ENCODE measurements around the gene EPHA2.

Gene EPHA2

GRCh38 chr1:16134066-16134801, 21.6 kb downstream of the EPHA2 start:
- no peak for TF ChIP-seq CTCF (conservative IDR thresholded peaks at IDR 0.05; ENCODE audit: low read depth)
- H3K27ac ChIP-seq, result peak overlapping the region; percentile 99
- ChIA-PET CTCF (no interaction called here), POLR2A (ENCODE audit: low non-redundant PET) (no interaction called here)
- no peak for DNase-seq (ENCODE audit: low spot score)

- CTCF ChIA-PET, result interaction anchor here (0.6 kb wide), 1 partner anchor 53 kb away, joined by 3 read pairs; no protein-coding TSS in a partner anchor
- POLR2A ChIA-PET (ENCODE audit: low non-redundant PET), result no interaction called here
- no peak for DNase-seq (ENCODE audit: low spot score)
- peak overlapping the region; percentile 99 for H3K27ac ChIP-seq
- no peak for TF ChIP-seq CTCF (conservative IDR thresholded peaks at IDR 0.05; ENCODE audit: low read depth)
Measured at GRCh38 chr1:16133007-16133961, 22.6 kb downstream of the EPHA2 start.

- TF ChIP-seq CTCF (conservative IDR thresholded peaks at IDR 0.05; ENCODE audit: low read depth), result no peak
- ChIA-PET CTCF (interaction anchor here (0.6 kb wide), 1 partner anchor 22 kb away, joined by 3 read pairs; no protein-coding TSS in a partner anchor), POLR2A (ENCODE audit: low non-redundant PET) (no interaction called here)
- peak overlapping the region; percentile 80 for H3K27ac ChIP-seq
- DNase-seq (ENCODE audit: low spot score), result no peak
Measured at GRCh38 chr1:16132325-16132785, 23.5 kb downstream of the EPHA2 start.

- no peak for DNase-seq (ENCODE audit: low spot score)
- ChIA-PET CTCF (interaction anchor here (0.6 to 1.5 kb wide), 3 partner anchors 23 to 53 kb away, joined by 3 to 8 read pairs (median 4); no protein-coding TSS in a partner anchor), POLR2A (ENCODE audit: low non-redundant PET) (no interaction called here)
- TF ChIP-seq CTCF (conservative IDR thresholded peaks at IDR 0.05; ENCODE audit: low read depth), result no peak
- peak overlapping the region; percentile 80 for H3K27ac ChIP-seq
Measured at GRCh38 chr1:16131636-16132324, 24.1 kb downstream of the EPHA2 start.

GRCh38 chr1:16130827-16131226, 25.0 kb downstream of the EPHA2 start:
- CTCF ChIA-PET, result interaction anchor here (1.1 to 1.5 kb wide), 2 partner anchors 49 to 52 kb away, joined by 4 to 8 read pairs; no protein-coding TSS in a partner anchor
- no peak for DNase-seq (ENCODE audit: low spot score)
- peak overlapping the region; percentile 80 for H3K27ac ChIP-seq
- POLR2A ChIA-PET (ENCODE audit: low non-redundant PET), result no interaction called here
- no peak for TF ChIP-seq CTCF (conservative IDR thresholded peaks at IDR 0.05; ENCODE audit: low read depth)
